Suprapubic skin (tissue), 4 donors: ENCODE results near the gene NRP2. TPM values are rescaled to one million over a fixed set of nuclear protein-coding genes. Genes with fewer than 3 reads are reported as not detected.

ENCODE experiments used
- DNase-seq, 2 donors: peaks; one replicate each; pipeline ENCODE4 v3.0.0-alpha.2; 2019; ENCODE audit warnings: low spot score in 2 of 2
- H3K27ac ChIP-seq: fragments of 200-600 bp; sonication (generic); one replicate; pipeline ENCODE4 v1.5.1; 2019
- H3K27me3 ChIP-seq: fragments of 200-600 bp; sonication (generic); one replicate; pipeline ENCODE4 v1.5.1; 2019
- H3K36me3 ChIP-seq: fragments of 200-600 bp; sonication (generic); one replicate; pipeline ENCODE4 v1.5.1; 2019
- H3K4me1 ChIP-seq: fragments of 200-600 bp; sonication (generic); one replicate; pipeline ENCODE4 v1.5.1; 2019
- H3K4me3 ChIP-seq: fragments of 200-600 bp; sonication (generic); one replicate; pipeline ENCODE4 v1.5.1; 2019; ENCODE audit warnings: mild to moderate bottlenecking
- H3K9me3 ChIP-seq: fragments of 200-600 bp; sonication (generic); one replicate; pipeline ENCODE4 v1.5.1; 2019
- CTCF ChIP-seq, 2 donors: fragments of 200-600 bp in 1 of 2; fragments of 450-650 bp in 1 of 2; sonication (generic) in 1 of 2; IDR thresholded peaks; one replicate each; pipeline ENCODE4 v1.5.1; 2016 to 2019; ENCODE audit warnings: antibody characterized with exemption in 2 of 2, mild to moderate bottlenecking in 1 of 2, moderate library complexity in 1 of 2
- EP300 ChIP-seq: sonication (generic); formaldehyde crosslinking; IDR thresholded peaks from one replicate; pipeline ENCODE4 v1.6.1; 2017; ENCODE audit warnings: antibody characterized with exemption
- POLR2A ChIP-seq, 2 donors: fragments of 450-650 bp; IDR thresholded peaks; one replicate each; pipeline ENCODE4 v1.6.1; 2017; ENCODE audit warnings: antibody characterized with exemption in 2 of 2, mild to moderate bottlenecking in 2 of 2, moderate library complexity in 2 of 2
- POLR2AphosphoS5 ChIP-seq, 3 donors: sonication (generic); formaldehyde crosslinking; IDR thresholded peaks; one replicate each; pipeline ENCODE4 v1.6.1; 2017; ENCODE audit warnings: antibody characterized with exemption in 3 of 3
- WGBS: methylation state at CpG from one replicate; pipeline ENCODE4 v1.1.5; 2018; 5-methylcytosine and 5-hydroxymethylcytosine counted together
- total RNA-seq, 4 donors: library from RNA; depleted of rRNA; stranded (reverse); fragments of >200 nt; gene quantifications; one replicate each; pipeline ENCODE4 v1.1.0, GENCODE V29; 2016

NRP2 gene
- 1 to 10 TPM; 3.4 to 8.9 (median 6.6) TPM for total RNA-seq

DNA sequence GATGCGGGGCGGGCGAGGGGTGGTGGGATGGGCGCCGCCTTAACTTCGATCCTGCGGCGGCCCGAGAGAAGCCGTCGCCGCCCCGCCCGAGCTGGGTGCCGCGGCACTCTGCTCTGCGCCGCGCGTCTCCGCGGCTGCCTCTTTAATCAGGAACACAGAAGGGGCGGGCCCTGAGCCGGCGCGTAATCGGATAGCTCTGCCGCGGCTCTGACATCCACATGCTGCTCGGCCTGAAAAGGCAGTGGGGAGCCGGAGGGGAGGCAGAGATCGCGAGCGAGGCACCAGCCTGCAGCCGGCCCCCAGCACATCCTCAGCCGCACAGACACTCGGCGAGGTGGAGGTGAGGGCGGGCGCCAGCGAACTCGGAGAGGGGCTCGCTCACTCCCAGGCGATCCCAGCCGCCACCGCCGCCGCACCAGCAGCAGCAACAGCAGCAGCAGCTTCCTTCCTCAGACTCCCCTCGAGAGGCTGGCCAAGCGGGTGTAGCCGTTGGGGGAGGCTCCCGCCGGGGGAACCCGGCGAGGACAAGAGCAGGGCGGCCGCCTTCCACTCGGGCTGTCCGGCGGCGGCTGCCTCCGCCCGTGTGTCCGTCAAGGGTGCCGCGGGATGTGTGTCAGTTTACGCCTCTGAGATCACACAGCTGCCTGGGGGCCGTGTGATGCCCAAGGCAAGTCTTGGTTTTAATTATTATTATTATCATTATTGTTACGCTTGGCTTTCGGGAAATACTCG is at the start of gene NRP2:
Gene NRP2, plus strand, starts transcription at position 263 of the 732 bp plus-strand sequence. CDS start 790 bp downstream, outside the sequence.
- no peak for TF ChIP-seq CTCF (IDR thresholded peaks at IDR 0.05)
- no peak for TF ChIP-seq POLR2AphosphoS5 (IDR thresholded peaks at IDR 0.05)
- TF ChIP-seq POLR2A (IDR thresholded peaks at IDR 0.05) = peak in 1 of 2 donors; percentile 67
- TF ChIP-seq EP300 = no peak
- Histone ChIP-seq H3K4me3 (peak within 1 kb of the TSS; percentile 57), H3K27me3 (peaks cover 14% of the 10 kb centered on the region), H3K27ac (peak within 1 kb of the TSS; percentile 62), H3K9me3 (no peaks in the 10 kb centered on the region), H3K36me3 (no peaks in the 10 kb centered on the region), H3K4me1 (peaks cover 52% of the 10 kb centered on the region)
- peak; percentile 85 to 87 for DNase-seq
- WGBS = under 1% methylated on average over 20 of the region's 71 CpGs

GRCh38 chr2:205633994-205634393 is 48.3 kb upstream of the NRP2 start:
- H3K27ac ChIP-seq = no peak overlapping the region
- H3K36me3 ChIP-seq = no peaks in the 10 kb centered on the region
- H3K4me1 ChIP-seq = no peaks in the 10 kb centered on the region
- DNase-seq = no peak
- 77% methylated on average over 1 of the region's 1 CpG for WGBS
- TF ChIP-seq POLR2AphosphoS5 (IDR thresholded peaks at IDR 0.05) = no peak
- no peak for TF ChIP-seq POLR2A (IDR thresholded peaks at IDR 0.05)
- TF ChIP-seq CTCF (IDR thresholded peaks at IDR 0.05) = no peak
- no peak for TF ChIP-seq EP300
- no peaks in the 10 kb centered on the region for H3K9me3 ChIP-seq
- H3K27me3 ChIP-seq = no peaks in the 10 kb centered on the region
- no peak overlapping the region for H3K4me3 ChIP-seq

DNA sequence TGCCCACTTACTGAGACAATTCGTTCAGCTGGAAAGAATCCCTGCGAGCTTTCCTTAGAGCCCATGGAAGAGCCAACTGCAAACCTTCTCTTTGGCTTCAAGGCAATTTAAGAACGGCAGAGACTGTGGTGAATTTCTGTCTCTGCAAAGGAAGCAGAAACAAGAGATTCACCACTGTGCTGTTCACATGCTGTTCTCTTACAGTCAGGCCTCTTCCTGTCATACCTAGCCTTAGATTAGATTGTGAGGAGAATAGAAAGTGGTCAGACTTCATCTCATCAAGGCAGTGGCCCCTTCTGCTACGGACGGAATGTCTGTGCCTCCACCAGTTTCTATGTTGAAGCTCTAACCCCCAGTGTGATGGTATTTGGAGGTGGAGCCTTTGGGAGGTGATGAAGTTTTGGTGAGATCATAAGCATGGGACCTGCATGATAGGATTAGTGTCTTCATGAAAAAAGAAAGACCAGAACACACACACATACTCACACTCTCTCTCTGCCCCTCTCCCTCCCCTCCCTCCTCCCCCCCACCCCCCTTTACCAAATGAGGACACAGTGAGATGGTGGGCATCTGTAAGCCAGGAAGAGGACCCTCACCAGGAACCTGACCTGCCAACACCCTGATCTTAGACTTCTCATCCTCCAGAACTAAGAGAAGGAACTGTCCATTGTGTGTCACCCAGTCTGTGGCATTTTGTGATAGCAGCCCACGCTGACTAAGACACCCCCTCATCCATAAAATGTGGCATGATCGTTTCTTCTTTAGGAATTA is 45.6 kb upstream of the NRP2 start:
- Histone ChIP-seq H3K4me1 (no peaks in the 10 kb centered on the region), H3K27me3 (no peaks in the 10 kb centered on the region), H3K4me3 (no peak overlapping the region), H3K36me3 (no peaks in the 10 kb centered on the region), H3K9me3 (no peaks in the 10 kb centered on the region), H3K27ac (no peak overlapping the region)
- DNase-seq = no peak
- 84% methylated on average over 7 of the region's 7 CpGs for WGBS
- TF ChIP-seq POLR2A (IDR thresholded peaks at IDR 0.05) (no peak), POLR2AphosphoS5 (IDR thresholded peaks at IDR 0.05) (no peak), EP300 (no peak), CTCF (IDR thresholded peaks at IDR 0.05) (no peak)

- Histone ChIP-seq H3K36me3 (no peaks in the 10 kb centered on the region), H3K27ac (no peak overlapping the region), H3K4me3 (no peak overlapping the region), H3K4me1 (no peaks in the 10 kb centered on the region), H3K27me3 (no peaks in the 10 kb centered on the region), H3K9me3 (no peaks in the 10 kb centered on the region)
- no peak for TF ChIP-seq EP300
- no peak for TF ChIP-seq POLR2AphosphoS5 (IDR thresholded peaks at IDR 0.05)
- TF ChIP-seq POLR2A (IDR thresholded peaks at IDR 0.05) = no peak
- no peak for TF ChIP-seq CTCF (IDR thresholded peaks at IDR 0.05)
- DNase-seq = no peak
These were observed 45.0 kb upstream of the NRP2 start for GRCh38 chr2:205637320-205637602.

- DNase-seq = no peak
- Histone ChIP-seq H3K4me1 (peaks cover under 1% of the 10 kb centered on the region), H3K27me3 (no peaks in the 10 kb centered on the region), H3K36me3 (no peaks in the 10 kb centered on the region), H3K27ac (no peak overlapping the region), H3K9me3 (no peaks in the 10 kb centered on the region), H3K4me3 (no peak overlapping the region)
- 81% methylated on average over 6 of the region's 6 CpGs for WGBS
- TF ChIP-seq POLR2AphosphoS5 (IDR thresholded peaks at IDR 0.05) = no peak
- TF ChIP-seq CTCF (IDR thresholded peaks at IDR 0.05) = no peak
- no peak for TF ChIP-seq POLR2A (IDR thresholded peaks at IDR 0.05)
- TF ChIP-seq EP300 = no peak
These were observed 44.4 kb upstream of the NRP2 start for GRCh38 chr2:205637779-205638503.
